HG03354 (cell line): ENCODE measurements around the gene CISD1.
A peak's percentile ranks its signal among the peaks of the same experiment; 100 is the strongest.

Experiments
- ATAC-seq: cut with Tn5 transposase; IDR thresholded peaks from one replicate; pipeline ENCODE4 v1.9.1; 2021; ENCODE audit warnings: mild to moderate bottlenecking; ENCODE audit not compliant: unreplicated experiment, poor library complexity, severe bottlenecking

The CISD1 gene

GRCh38 chr10:58264780-58265179, 4.2 kb upstream of the CISD1 start:
- ATAC-seq, result no peak

GRCh38 chr10:58265249-58265648, 3.7 kb upstream of the CISD1 start:
- no peak for ATAC-seq

GRCh38 chr10:58266003-58266825, 2.7 kb upstream of the CISD1 start:
- peak; percentile 20 for ATAC-seq

GRCh38 chr10:58266826-58267712, 1.9 kb upstream of the CISD1 start:
- ATAC-seq, result peak; percentile 10

GRCh38 chr10:58267713-58268453, 1.1 kb upstream of the CISD1 start, which contains the start of gene IPMK:
Gene IPMK (minus strand): TSS chr10:58267894. CDS start chr10:58267611, 283 bp downstream.
- peak; percentile 60 for ATAC-seq

GRCh38 chr10:58268454-58268945, 462 bp upstream of the CISD1 start:
- peak; percentile 4 for ATAC-seq

GRCh38 chr10:58269782-58270290, 874 bp downstream of the CISD1 start:
- ATAC-seq, result no peak

- no peak for ATAC-seq
Measured at GRCh38 chr10:58275261-58275660, 6.3 kb downstream of the CISD1 start.

- ATAC-seq, result no peak
Measured at GRCh38 chr10:58275908-58276307, 6.9 kb downstream of the CISD1 start.

GRCh38 chr10:58278274-58278961, 9.5 kb downstream of the CISD1 start:
- ATAC-seq, result no peak

GRCh38 chr10:58278962-58279307, 10.0 kb downstream of the CISD1 start:
- ATAC-seq, result no peak

- no peak for ATAC-seq
Measured at GRCh38 chr10:58280477-58280876, 11.5 kb downstream of the CISD1 start.

GRCh38 chr10:58281092-58281752, 12.3 kb downstream of the CISD1 start:
- ATAC-seq, result no peak

- peak; percentile 99 for ATAC-seq
Measured at GRCh38 chr10:58282615-58283014, 13.7 kb downstream of the CISD1 start.

GRCh38 chr10:58291538-58292174, 22.7 kb downstream of the CISD1 start:
- ATAC-seq, result peak; percentile 94

- no peak for ATAC-seq
Measured at GRCh38 chr10:58293989-58294388, 25.0 kb downstream of the CISD1 start.

GRCh38 chr10:58299580-58299979, 30.6 kb downstream of the CISD1 start:
- peak; percentile 93 for ATAC-seq

- ATAC-seq, result no peak
Measured at GRCh38 chr10:58300676-58301075, 31.7 kb downstream of the CISD1 start.
